ENCODE measurements around the gene RMDN3.

DNA sequence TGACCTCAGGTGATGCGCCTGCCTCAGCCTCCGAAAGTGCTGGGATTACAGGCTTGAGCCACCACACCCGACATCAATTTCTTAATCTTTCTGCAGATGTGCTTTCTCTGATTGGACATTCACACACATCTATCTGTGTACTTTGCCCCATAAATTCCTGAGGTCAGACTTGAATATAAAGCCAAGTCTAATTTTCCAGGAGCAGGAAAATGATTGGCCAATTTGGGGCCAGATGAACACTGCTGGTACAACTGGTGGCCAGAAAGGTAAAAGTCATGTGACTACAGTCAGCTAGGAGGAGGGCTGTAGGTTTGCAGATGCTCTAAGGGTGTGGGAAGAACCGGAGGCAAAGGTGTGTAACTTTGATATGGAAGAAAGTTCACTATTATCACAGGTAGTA, 63.3 kb downstream of the RMDN3 start:
- TF ChIP-seq, protein P1, sequence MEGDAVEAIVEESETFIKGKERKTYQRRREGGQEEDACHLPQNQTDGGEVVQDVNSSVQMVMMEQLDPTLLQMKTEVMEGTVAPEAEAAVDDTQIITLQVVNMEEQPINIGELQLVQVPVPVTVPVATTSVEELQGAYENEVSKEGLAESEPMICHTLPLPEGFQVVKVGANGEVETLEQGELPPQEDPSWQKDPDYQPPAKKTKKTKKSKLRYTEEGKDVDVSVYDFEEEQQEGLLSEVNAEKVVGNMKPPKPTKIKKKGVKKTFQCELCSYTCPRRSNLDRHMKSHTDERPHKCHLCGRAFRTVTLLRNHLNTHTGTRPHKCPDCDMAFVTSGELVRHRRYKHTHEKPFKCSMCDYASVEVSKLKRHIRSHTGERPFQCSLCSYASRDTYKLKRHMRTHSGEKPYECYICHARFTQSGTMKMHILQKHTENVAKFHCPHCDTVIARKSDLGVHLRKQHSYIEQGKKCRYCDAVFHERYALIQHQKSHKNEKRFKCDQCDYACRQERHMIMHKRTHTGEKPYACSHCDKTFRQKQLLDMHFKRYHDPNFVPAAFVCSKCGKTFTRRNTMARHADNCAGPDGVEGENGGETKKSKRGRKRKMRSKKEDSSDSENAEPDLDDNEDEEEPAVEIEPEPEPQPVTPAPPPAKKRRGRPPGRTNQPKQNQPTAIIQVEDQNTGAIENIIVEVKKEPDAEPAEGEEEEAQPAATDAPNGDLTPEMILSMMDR (conservative IDR thresholded peaks at IDR 0.05; ENCODE audit: low read length): no peak
- no peak for TF ChIP-seq EZH2phosphoT487 (IDR thresholded peaks at IDR 0.05; ENCODE audit: borderline replicate concordance)

Data from Loucy (cell line).